ENCODE measurements around the gene STARD13.

DNA sequence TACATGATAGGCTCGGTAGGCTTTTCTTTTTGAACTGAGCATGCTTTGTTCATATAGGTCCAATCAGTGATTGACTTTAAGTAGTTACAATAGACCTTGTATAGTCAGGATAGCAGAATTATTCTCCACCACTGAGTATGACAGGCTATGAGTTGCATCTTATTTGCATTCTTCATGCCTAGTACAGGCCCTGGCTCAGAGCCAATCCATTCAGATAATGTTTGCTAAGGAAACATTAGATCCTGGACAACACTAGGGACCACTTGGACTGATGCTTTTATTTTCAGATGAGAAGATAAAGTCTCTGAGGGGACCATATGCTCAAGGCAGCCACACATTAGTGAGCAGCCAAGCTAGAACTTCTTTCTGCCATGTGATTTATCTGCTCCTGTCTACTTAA lies 135.4 kb downstream of the STARD13 start:
- TF ChIP-seq, protein P1, sequence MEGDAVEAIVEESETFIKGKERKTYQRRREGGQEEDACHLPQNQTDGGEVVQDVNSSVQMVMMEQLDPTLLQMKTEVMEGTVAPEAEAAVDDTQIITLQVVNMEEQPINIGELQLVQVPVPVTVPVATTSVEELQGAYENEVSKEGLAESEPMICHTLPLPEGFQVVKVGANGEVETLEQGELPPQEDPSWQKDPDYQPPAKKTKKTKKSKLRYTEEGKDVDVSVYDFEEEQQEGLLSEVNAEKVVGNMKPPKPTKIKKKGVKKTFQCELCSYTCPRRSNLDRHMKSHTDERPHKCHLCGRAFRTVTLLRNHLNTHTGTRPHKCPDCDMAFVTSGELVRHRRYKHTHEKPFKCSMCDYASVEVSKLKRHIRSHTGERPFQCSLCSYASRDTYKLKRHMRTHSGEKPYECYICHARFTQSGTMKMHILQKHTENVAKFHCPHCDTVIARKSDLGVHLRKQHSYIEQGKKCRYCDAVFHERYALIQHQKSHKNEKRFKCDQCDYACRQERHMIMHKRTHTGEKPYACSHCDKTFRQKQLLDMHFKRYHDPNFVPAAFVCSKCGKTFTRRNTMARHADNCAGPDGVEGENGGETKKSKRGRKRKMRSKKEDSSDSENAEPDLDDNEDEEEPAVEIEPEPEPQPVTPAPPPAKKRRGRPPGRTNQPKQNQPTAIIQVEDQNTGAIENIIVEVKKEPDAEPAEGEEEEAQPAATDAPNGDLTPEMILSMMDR (conservative IDR thresholded peaks at IDR 0.05; ENCODE audit: low read length), result no peak
- TF ChIP-seq EZH2phosphoT487 (IDR thresholded peaks at IDR 0.05; ENCODE audit: borderline replicate concordance, low read depth, low read length), result no peak

Data from OCI-LY7 (cell line).